ENCODE measurements around the gene RGPD8. TPM values are rescaled to one million over a fixed set of nuclear protein-coding genes. Genes with fewer than 3 reads are reported as not detected.

Gene RGPD8
- total and polyA plus RNA-seq, 10 of the 15 experiments (the other 5 are each of a cell fraction or from before 2014, with no cell fraction given), result 0.24 to 9.6 (median 4.2) TPM

DNA sequence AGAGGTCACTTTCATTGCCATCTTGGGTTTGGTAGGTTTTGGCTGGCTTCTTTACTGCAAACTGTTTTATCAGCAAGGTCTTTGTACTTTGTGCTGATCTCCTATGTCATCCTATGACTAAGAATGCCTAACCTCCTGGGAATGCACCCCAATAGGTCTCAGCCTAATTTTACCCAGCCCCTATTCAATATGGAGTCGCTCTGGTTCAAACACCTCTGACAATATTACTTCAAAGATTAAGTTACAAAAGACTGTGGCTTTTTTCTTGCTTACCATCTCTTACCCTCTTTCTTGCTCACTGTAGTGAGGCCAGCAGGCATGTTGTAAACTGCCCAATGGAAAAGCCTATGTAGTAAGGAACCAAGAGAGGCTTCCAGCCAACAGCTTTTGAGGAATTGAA, 17.9 kb upstream of the RGPD8 start (continued):
- TF ChIP-seq, protein P1, sequence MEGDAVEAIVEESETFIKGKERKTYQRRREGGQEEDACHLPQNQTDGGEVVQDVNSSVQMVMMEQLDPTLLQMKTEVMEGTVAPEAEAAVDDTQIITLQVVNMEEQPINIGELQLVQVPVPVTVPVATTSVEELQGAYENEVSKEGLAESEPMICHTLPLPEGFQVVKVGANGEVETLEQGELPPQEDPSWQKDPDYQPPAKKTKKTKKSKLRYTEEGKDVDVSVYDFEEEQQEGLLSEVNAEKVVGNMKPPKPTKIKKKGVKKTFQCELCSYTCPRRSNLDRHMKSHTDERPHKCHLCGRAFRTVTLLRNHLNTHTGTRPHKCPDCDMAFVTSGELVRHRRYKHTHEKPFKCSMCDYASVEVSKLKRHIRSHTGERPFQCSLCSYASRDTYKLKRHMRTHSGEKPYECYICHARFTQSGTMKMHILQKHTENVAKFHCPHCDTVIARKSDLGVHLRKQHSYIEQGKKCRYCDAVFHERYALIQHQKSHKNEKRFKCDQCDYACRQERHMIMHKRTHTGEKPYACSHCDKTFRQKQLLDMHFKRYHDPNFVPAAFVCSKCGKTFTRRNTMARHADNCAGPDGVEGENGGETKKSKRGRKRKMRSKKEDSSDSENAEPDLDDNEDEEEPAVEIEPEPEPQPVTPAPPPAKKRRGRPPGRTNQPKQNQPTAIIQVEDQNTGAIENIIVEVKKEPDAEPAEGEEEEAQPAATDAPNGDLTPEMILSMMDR (IDR thresholded peaks at IDR 0.05 in 2 of 3, conservative IDR thresholded peaks at IDR 0.05 in 1 of 3; ENCODE audit: control insufficient read depth in 2 of 3, extremely low read depth in 1 of 3, insufficient read depth in 1 of 3, low read depth in 3 of 3, low read length in 3 of 3), result no peak
- TF ChIP-seq RAD21 (IDR thresholded peaks at IDR 0.05; ENCODE audit: insufficient read depth, low read depth, low read length), result no peak

DNA sequence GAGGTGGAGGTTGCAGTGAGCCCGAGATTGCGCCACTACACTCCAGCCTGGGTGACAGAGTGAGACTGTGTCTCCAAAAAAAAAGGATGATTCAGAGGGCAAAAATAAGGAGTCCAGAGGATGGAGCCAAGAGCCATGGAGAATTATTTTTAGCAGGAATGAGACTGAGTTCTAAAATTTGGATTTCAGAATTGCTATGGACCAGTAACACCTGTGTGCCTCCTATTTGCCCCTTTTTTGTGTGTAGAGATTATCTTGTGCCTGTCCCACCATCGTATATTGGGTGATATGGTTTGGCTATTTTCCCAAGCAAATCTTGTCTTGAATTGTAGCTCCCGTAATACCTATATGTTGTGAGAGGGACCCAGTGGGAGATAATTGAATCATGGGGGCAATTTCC, 16.4 kb upstream of the RGPD8 start:
- Histone ChIP-seq H2AFZ (ENCODE audit: control insufficient read depth, low read depth, low read length) (no peak overlapping the region), H3K9ac (ENCODE audit: control insufficient read depth, insufficient read depth, low read length) (no peak overlapping the region), H3K27me3 (replicated peaks in 1 of 2; ENCODE audit: control insufficient read depth in 2 of 2, insufficient read depth in 2 of 2, low read length in 1 of 2) (no peaks in the 10 kb centered on the region; a peak in 1 of 4 replicates), H3K9me3 (replicated peaks; ENCODE audit: control insufficient read depth, insufficient read depth, low read length) (no peaks in the 10 kb centered on the region), H3K36me3 (ENCODE audit: control insufficient read depth in 2 of 2, insufficient read depth in 2 of 2, low read length in 1 of 2) (no peaks in the 10 kb centered on the region), H3K4me3 (no peak overlapping the region), H4K20me1 (ENCODE audit: control insufficient read depth, insufficient read depth) (no peaks in the 10 kb centered on the region), H3K79me2 (ENCODE audit: control insufficient read depth, insufficient read depth, low read length) (no peaks in the 10 kb centered on the region), H3K27ac (ENCODE audit: control insufficient read depth, insufficient read depth) (no peak overlapping the region), H3K4me2 (ENCODE audit: control insufficient read depth, insufficient read depth) (no peak overlapping the region), H3K4me1 (ENCODE audit: control insufficient read depth, insufficient read depth, low read length) (no peaks in the 10 kb centered on the region)
- no TSS peak for BruUV-seq (replicated peaks)
- RAD21 ChIA-PET (ENCODE audit: unreplicated experiment), result no interaction called here
- ATAC-seq, result no peak
- DNase-seq (ENCODE audit: low read depth, low spot score), result no peak
- no peak for FAIRE-seq
- POLR2A ChIA-PET, result no interaction called here
- SMC1A ChIA-PET (ENCODE audit: uncharacterized antibody, unreplicated experiment), result interaction anchor here (0.6 kb wide), 1 partner anchor 249 kb away, joined by 3 read pairs; no protein-coding TSS in a partner anchor
- in situ Hi-C loops (cut with MboI), result loop anchor here (10.0 kb wide), 1 partner anchor 115 kb away; no protein-coding TSS in a partner anchor
- CTCF ChIA-PET, result no interaction called here
- TF ChIP-seq MYB (IDR thresholded peaks at IDR 0.05; ENCODE audit: borderline replicate concordance, low read depth, low read length) (no peak), BCL11A (IDR thresholded peaks at IDR 0.05; ENCODE audit: low read depth, low read length) (no peak), GATAD2B (conservative IDR thresholded peaks at IDR 0.05; ENCODE audit: low read depth) (no peak), YBX1 (IDR thresholded peaks at IDR 0.05) (no peak), ETV6 (conservative IDR thresholded peaks at IDR 0.05 in 1 of 2, IDR thresholded peaks at IDR 0.05 in 1 of 2; ENCODE audit: borderline replicate concordance in 1 of 2, low read depth in 1 of 2) (no peak), EP300 (IDR thresholded peaks at IDR 0.05; ENCODE audit: borderline replicate concordance in 1 of 2, control insufficient read depth in 1 of 2, low read depth in 2 of 2, low read length in 2 of 2) (no peak), RAD51 (IDR thresholded peaks at IDR 0.05) (no peak), PAX5 (IDR thresholded peaks at IDR 0.05; ENCODE audit: borderline replicate concordance, low read depth, low read length) (no peak), CBX5 (IDR thresholded peaks at IDR 0.05; ENCODE audit: low read depth) (no peak), DPF2 (IDR thresholded peaks at IDR 0.05) (no peak)
- TF ChIP-seq, protein P2, sequence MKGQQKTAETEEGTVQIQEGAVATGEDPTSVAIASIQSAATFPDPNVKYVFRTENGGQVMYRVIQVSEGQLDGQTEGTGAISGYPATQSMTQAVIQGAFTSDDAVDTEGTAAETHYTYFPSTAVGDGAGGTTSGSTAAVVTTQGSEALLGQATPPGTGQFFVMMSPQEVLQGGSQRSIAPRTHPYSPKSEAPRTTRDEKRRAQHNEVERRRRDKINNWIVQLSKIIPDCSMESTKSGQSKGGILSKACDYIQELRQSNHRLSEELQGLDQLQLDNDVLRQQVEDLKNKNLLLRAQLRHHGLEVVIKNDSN (IDR thresholded peaks at IDR 0.05; ENCODE audit: borderline replicate concordance, extremely low read length, insufficient read depth, low read depth, low read length), result no peak
- TF ChIP-seq, protein P3, sequence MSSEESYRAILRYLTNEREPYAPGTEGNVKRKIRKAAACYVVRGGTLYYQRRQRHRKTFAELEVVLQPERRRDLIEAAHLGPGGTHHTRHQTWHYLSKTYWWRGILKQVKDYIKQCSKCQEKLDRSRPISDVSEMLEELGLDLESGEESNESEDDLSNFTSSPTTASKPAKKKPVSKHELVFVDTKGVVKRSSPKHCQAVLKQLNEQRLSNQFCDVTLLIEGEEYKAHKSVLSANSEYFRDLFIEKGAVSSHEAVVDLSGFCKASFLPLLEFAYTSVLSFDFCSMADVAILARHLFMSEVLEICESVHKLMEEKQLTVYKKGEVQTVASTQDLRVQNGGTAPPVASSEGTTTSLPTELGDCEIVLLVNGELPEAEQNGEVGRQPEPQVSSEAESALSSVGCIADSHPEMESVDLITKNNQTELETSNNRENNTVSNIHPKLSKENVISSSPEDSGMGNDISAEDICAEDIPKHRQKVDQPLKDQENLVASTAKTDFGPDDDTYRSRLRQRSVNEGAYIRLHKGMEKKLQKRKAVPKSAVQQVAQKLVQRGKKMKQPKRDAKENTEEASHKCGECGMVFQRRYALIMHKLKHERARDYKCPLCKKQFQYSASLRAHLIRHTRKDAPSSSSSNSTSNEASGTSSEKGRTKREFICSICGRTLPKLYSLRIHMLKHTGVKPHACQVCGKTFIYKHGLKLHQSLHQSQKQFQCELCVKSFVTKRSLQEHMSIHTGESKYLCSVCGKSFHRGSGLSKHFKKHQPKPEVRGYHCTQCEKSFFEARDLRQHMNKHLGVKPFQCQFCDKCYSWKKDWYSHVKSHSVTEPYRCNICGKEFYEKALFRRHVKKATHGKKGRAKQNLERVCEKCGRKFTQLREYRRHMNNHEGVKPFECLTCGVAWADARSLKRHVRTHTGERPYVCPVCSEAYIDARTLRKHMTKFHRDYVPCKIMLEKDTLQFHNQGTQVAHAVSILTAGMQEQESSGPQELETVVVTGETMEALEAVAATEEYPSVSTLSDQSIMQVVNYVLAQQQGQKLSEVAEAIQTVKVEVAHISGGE (CRISPR knock-in tag; IDR thresholded peaks at IDR 0.05), result no peak
- intact Hi-C loops (cut with micrococcal nuclease; ENCODE audit: unreplicated experiment), result no loop called here
- 38% methylated on average over 4 of the region's 4 CpGs for WGBS (ENCODE audit: insufficient coverage, insufficient replicate concordance, low lambda C conversion rate, missing lambda C conversion rate)

Data from GM12878 (cell line).